ENCODE data around the gene NIT1.

- TF ChIP-seq POLR2A (IDR thresholded peaks at IDR 0.05; ENCODE audit: low read depth, low read length) (no peak), TAF1 (IDR thresholded peaks at IDR 0.05; ENCODE audit: borderline replicate concordance, low read depth, low read length) (no peak)
Observed at GRCh38 chr1:161096530-161096929, 21.4 kb upstream of the NIT1 start.
